HG02981 (cell line): ENCODE data around the gene TNFAIP8.
"Not testable (repeated sequence)": the region's sequence is repeated elsewhere in the genome, so short reads cannot be mapped to it uniquely, and the experiment has no call there.

Source experiments
- ATAC-seq: cut with Tn5 transposase; IDR thresholded peaks from one replicate; pipeline ENCODE4 v1.9.1; 2021; ENCODE audit warnings: mild to moderate bottlenecking, moderate library complexity; ENCODE audit not compliant: unreplicated experiment

The TNFAIP8 gene

DNA sequence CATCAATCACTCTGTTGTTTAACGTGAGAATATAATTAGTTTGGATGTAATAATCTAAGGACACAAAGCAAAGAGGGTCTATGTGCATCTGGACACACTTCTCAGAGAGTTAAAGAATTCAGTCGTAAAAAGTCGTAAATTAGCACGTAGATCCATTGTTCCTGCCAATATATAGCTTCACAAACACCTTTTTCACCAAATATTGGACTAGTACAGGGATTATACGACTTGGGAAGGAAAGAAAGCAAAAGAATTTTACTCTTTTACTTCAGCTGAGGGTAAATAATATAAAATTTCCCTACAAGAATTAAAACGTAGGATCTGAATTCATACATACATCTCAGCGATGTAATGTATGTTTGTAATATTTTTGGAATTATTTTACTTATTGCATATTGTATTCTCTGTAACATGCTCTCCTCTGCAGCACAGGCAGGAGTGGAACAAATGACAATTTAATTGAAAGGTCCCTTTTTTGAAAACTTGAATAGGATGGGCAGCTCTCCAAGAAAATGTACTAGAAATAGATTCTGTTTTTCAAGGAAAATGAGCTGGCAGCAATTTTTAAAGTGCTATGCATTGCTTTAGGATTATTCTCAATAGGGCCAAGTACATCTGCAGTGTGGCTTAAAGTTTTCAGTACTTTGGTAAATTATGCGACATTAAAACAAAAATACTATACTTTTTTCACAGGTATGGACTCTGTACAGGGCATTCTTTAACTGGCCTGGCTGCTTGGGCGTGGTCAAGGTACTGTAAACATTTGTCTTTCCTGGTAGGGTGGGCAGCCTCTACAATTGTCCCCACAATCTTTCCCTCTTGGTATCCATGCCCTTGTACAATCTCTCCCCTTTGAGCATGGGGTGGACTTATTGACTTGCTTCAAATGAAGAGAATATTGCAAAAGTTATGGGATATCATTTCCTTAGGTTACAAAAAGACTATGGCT, 56.7 kb downstream of the TNFAIP8 start:
- ATAC-seq, result no peak

DNA sequence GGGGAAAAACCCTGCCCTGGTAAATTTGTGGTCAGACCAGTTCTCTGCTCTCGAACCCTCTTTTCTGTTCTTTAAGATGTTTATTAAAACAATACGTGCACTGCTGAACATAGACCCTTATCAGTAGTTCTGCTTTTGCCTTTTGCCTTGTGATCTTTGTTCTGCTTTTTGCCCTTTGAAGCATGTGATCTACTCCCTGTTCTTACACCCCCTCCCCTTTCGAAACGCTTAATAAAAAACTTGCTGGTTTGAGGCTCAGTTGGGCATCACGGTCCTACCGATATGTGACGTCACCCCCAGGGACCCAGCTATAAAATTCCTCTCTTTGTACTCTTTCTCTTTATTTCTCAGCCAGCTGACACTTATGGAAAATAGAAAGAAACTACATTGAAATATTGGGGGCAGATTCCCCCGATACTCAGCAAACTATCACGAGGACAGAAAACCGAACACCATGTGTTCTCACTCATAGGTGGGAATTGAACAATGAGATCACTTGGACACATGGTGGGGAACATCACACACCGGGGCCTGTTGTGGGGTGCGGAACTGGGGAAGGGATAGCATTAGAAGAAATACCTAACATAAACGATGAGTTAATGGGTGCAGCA, 58.4 kb downstream of the TNFAIP8 start:
- not testable (repeated sequence) for ATAC-seq

DNA sequence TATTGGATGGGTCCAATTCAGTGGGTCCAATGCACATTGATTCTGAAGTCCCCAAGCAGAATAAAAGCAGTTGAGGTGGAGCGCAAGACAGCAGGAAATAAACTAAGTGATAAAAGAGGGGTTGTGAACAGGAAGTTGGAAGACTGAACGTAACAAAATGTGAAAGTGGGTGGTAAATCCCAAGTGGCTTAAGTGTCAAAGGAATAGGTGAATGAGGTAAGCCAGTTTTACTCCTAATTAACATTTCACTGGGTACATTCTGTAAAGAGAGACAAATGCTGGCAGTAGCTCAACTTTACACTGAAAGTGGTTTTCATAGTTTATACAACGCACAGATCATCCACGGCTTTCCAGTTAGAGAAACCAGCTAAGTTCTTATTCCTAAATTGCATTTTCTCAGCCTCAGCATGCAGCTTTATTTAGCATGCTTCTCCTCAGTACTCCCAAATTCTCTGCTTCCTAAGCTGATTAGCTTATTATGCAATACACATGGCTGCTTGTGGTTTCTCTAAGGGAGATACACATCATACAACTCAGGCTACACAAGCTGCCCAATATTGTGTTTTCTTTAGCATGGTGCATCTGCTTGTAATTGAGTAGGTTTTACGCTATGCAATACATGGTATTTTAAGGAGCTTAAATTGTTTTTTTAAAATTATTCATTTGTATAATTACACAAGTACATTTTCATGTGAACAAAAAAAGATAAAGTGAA, 62.2 kb downstream of the TNFAIP8 start:
- no peak for ATAC-seq

DNA sequence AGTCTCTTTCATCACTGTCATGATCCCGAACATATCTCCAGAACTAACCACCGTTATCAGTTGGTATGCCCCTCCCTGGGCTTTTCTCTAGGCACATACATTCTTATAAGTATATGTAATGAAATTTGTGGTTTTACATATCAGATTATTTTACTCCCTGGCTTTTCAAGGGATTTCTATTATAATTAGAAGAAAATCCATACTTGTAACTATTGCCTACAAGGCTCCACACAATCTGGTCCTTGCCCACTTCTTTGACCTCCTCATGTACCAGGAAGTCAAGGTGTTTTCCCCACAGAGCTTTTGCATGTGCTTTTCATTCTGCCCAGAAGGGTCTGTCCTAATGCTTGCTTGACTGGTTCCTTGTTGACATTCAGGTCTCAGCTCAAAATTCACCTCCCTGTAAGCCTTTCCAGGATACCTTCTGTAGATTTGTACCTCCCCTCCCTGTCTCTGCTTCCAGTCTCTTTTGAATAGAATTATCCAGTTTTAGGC, 62.8 kb downstream of the TNFAIP8 start:
- ATAC-seq, result peak; percentile 63

DNA sequence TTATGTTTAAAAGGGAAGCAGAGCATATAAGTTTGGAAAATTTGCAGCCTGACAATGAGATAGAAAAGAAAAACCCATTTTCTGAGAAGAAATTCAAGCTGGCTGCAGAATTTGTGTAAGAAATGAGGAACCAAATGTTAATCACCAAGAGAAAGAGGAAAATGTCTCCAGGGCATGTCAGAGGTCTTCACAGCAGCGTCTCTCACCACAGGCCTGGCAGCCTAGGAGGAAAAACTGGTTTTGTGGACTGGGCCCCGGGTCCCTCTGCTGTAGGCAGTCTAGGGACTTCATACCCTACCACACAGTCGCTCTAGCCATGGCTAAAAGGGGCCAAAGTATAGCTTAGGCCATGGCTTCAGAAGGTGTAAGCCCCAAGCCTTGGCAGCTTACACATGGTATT, 64.3 kb downstream of the TNFAIP8 start:
- ATAC-seq, result no peak

DNA sequence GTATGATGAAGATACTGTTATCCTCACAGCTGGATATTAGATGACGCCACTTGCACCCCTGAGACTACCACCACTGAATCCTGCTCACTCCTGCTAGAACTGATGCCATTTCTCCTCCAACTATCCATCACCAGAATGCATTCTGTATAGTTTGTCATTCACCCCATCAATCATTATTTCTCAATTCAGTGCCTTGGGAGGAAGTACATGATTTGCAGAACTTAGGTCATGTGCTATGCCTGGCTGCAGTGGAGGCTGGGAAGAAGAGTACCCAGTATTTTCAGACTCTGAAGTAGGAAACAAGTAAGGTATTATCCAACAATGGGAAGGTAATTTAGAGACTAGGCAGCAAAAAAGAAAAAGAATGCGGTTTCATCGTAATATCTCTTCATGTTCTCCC, 70.2 kb downstream of the TNFAIP8 start:
- no peak for ATAC-seq

DNA sequence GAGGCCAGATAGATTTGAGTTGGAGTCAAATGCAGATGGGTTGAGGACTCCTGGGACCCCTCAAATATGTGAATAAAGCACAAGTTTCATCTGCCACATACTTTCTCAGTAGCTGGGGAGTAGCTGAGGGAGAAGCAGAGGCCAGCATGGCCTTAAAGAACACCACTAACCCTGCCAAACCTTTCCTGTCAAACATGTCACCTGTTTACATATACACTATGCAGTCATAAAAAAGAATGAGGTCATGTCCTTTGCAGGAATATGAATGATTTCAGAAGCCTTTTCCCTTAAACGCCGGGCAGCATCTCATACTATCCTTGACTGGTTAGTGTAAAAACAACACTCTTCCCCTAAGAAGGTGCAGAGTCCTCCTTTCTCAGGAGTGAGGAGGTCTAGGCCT, 71.2 kb downstream of the TNFAIP8 start:
- ATAC-seq, result no peak

DNA sequence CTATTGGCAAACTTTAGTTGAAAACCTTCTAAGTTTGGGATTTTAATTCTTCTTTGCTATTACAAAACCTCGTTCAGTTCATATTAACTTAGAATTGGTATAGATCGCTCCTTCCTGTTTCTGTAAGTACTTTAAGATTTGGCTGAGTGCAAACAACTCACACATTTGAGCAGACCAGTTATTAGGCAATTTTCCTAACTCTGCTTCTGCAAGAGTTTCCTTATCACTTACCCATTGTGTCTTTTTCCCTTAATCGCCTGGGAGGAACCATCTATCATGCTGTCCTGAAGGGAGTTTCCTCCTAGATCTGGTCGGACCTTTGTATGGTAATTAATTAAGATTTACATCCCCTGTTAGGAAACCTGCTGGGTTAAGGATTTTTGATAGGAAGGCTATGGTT, 71.8 kb downstream of the TNFAIP8 start:
- not testable (repeated sequence) for ATAC-seq

DNA sequence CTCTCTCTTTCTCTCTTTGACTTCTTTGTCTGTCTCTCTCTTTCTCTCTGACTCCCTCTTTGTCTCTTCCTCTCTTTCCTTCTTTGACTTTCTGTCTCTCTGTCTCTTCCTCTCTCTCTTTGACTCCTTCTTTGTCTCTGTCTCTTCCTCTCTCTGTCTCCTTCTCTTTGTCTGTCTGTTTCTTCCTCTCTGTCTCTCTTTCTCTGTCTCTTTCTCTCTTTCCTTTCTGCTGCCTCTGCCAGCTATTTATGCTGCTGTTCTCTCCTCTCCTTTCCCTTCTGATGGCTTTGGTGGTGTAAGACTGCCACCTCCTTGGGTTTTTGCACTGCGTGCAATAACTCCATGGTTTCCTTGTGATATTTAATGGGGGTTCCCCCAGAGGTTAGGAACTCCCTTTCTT, 72.3 kb downstream of the TNFAIP8 start:
- ATAC-seq, result not testable (repeated sequence)

DNA sequence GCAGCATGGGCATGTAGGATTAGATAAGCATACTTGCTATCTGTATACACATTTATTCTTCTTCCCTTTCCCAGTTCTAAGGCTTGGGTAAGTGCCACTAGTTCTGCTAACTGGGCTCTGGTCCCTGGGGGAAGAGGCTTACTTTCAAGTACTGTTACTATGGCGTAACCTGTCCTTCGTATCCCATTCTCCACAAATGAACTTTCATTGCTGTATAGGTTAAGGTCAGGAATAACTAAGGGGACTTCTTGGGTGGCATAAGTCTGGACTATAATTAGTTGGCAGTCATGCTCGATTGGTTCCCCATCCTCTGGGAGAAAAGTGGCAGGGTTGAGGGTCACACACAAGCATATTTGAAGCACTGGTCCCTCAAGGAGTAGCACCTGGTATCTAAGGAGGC, 72.8 kb downstream of the TNFAIP8 start:
- ATAC-seq, result not testable (repeated sequence)

DNA sequence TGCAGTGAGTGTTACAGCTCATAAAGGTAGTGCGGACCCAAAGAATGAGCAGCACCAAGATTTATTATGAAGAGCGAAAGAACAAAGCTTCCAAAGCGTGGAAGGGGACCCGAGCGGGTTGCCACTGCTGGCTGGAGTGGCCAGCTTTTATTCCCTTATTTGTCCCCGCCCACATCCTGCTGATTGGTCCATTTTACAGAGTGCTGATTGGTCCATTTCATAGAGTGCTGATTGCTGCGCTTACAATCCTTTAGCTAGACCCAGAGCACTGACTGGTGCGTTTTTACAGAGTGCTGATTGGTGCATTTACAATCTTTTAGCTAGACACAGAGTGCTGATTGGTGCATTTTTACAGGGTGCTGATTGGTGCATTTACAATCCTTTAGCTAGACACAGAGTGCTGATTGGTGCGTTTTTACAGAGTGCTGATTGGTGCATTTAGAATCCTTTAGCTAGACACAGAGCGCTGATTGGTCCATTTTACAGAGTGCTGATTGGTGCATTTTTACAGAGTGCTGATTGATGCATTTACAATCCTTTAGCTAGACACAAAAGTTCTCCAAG, 76.9 kb downstream of the TNFAIP8 start:
- ATAC-seq, result not testable (repeated sequence)

DNA sequence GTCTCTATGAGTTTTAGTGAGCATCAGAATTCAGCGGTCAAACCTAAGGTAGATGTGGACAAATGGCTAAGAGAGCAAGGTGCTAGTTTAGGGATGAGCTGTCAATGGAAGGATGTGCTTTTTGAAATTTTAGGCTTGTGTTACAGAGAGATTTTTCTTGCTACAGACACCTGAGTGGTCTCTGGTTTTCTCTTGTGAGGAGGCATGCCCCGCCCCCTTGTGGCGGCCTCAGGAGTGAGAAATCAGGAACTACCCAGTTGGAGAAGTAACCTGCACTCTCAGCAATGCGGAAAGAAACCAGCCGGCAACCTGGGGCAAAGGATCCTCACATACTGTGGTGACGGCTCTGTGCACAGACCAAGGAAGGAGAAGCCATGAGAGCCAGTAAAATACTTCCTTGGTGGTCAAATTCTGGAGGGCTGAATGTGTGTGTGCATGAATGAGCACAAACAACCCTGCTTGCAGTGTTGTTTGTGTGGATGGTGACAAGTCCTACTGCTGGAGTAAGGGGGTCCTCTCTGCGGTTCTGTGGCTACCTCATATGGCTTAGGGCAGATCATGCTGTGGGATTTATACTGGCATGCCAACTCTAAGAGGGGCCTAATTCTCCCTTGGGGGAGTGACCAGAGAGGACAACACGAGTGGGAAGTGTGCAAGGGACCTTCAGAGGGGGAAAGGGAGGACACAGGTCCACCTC, 79.8 kb downstream of the TNFAIP8 start:
- peak; percentile 94 for ATAC-seq

DNA sequence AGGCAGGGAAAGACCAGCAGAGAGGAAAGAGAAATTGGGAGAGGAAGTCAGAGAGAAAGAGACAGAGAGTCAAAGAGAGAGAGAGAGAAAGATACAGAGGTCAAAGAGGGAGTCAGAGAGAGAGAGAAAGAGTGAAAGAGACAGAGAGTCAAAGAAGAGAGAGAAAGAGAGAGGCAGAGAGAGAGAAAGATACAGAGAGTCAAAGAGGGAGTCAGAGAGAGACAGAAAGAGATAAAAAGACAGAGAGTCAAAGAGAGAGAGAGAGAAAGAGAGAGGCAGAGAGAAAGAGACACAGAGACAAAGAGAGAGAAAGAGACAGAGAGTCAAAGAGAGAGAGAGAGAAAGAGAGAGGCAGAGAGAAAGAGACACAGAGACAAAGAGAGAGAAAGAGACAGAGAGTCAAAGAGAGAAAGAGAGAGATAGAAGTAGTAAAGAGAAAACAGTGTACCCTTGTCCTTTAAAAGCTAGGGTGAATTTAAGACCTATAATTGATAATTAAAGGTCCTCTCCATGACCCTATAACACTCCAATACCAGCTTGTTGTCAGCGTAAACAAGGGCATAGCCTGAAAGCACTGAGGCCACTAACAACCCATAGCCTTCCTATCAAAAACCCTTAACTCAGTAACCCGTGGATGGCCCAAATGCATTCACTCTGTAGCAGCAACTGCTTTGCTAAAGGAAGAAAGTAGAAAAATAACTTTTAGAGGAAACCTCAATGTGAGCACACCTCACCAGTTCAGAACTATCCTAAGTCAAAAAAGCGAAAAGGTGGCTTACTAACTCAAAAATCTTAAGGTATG, 82.2 kb downstream of the TNFAIP8 start:
- ATAC-seq, result not testable (repeated sequence)

DNA sequence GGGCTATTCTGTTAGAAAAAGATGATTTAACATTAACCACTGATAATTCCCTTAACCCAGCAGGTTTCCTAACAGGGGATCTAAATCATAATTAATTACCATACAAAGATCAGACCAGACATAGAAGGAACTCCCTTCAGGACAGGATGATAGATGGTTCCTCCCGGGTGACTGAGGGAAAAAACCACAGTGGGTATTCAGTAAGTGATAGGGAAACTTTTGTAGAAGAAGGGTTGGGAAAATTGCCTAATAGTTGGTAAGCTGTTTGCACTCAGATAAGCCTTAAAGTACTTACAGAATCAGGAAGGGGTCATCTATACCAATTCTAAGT, 82.7 kb downstream of the TNFAIP8 start:
- ATAC-seq, result not testable (repeated sequence)

DNA sequence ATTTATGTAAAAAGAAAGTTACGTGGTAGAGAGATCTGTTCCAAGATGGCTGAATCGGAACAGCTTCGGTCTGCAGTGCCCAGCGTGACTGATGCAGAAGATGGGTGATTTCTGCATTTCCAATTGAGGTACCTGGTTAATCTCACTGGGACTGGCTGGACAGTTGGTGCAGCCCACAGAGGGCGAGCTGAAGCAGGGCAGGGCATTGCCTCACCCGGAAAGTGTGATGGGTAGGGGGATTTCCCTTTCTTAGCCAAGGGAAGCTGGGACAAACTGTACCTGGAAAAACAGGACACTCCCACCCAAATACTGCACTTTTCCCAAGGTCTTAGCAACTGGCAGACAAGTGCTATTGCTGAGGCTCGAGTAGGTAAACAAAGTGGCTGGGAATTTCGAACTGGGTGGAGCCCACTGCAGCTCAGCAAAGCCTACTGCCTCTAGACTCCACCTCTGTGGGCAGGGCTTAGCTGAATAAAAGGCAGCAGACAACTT, 83.4 kb downstream of the TNFAIP8 start:
- no peak for ATAC-seq

DNA sequence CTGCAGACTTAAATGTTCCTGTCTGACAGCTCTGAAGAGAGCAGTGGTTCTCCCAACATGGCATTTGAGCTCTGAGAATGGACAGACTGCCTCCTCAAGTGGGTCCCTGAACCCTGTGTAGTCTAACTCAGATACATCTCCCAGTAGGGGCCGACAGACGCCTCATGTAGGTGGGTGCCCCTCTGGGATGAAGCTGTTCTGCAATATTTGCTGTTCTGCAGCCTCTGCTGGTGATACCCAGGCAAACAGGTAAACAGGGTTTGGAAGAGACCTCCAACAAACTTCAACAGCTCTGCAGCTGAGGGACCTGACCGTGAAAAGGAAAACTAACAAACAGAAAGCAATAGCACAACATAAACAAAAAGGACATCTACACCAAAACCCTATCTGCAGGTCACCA, 83.8 kb downstream of the TNFAIP8 start:
- not testable (repeated sequence) for ATAC-seq

DNA sequence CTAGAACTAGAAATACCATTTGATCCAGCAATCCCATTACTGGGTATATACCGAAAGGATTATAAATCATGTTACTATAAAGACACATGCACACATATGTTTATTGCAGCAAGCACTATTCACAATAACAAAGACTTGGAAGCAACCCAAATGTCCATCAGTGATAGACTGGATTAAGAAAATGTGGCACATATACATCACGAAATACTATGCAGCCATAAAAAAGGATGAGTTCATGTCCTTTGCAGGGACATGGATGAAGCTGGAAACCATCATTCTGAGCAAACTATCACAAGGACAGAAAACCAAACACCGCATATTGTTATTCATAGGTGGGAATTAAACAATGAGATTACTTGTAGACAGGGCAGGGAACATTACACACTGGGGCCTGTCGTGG, 88.8 kb downstream of the TNFAIP8 start:
- ATAC-seq, result not testable (repeated sequence)

DNA sequence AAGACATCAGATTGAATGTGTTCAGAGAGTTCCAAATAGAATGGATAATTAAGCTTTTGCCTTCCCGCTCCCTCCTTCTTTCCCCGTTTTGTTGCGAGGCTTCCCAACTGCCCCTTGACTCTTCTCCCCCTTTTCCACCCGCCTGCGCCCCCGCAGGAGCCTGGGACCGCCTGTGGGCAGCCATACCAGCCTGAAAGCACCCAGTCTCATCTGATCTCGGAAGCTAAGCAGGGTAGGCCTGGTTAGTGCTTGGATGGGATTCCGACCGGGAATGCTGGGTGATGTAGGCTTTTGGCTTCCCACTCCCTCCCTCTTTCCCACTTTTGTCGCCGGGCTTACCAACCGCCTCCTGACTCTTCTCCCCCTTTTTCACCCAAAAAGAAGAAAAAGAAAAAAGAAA, 89.7 kb downstream of the TNFAIP8 start:
- no peak for ATAC-seq
